Bronchial epithelial cell (primary cell): ENCODE data around the gene EMP2. TPM values are rescaled to one million over a fixed set of nuclear protein-coding genes. Genes with fewer than 3 reads are reported as not detected.

Source experiments
- DNase-seq: peaks from one replicate; pipeline ENCODE4 v3.0.0-alpha.2; 2010; ENCODE audit warnings: low read depth
- FAIRE-seq: peaks from 2 replicates; lab custom pipeline; 2011; peaks lifted over from hg19 to GRCh38; lab: Jason Lieb, UNC
- H3K27me3 ChIP-seq: 2 replicates; pipeline ENCODE4 v1.5.1; 2011; ENCODE audit warnings: low read length; ENCODE audit not compliant: control insufficient read depth, insufficient read depth
- H3K36me3 ChIP-seq: 2 replicates; pipeline ENCODE4 v1.5.1; 2011; ENCODE audit warnings: low read length; ENCODE audit not compliant: control insufficient read depth, insufficient read depth
- H3K4me3 ChIP-seq: 2 replicates; pipeline ENCODE4 v1.5.1; 2011; ENCODE audit warnings: mild to moderate bottlenecking, low read depth, low read length, control low read depth
- total RNA-seq: library from RNA; depleted of rRNA; stranded (reverse); fragments of >200 nt; gene quantifications from 2 replicates; pipeline ENCODE4 v1.2.1, GENCODE V29; 2014
- TF ChIP-seq, protein P1 (sequence below): IDR thresholded peaks from 2 replicates; pipeline ENCODE4 v1.5.1; 2011; ENCODE audit warnings: mild to moderate bottlenecking, moderate library complexity, low read length, control low read depth, inconsistent platforms; ENCODE audit not compliant: insufficient read depth, severe bottlenecking

EMP2 gene
- total RNA-seq, 1 donor from 2014 or later, result 15.5 TPM

GRCh38 chr16:10589109-10589508 is 8.7 kb upstream of the EMP2 start:
- TF ChIP-seq, protein P1, sequence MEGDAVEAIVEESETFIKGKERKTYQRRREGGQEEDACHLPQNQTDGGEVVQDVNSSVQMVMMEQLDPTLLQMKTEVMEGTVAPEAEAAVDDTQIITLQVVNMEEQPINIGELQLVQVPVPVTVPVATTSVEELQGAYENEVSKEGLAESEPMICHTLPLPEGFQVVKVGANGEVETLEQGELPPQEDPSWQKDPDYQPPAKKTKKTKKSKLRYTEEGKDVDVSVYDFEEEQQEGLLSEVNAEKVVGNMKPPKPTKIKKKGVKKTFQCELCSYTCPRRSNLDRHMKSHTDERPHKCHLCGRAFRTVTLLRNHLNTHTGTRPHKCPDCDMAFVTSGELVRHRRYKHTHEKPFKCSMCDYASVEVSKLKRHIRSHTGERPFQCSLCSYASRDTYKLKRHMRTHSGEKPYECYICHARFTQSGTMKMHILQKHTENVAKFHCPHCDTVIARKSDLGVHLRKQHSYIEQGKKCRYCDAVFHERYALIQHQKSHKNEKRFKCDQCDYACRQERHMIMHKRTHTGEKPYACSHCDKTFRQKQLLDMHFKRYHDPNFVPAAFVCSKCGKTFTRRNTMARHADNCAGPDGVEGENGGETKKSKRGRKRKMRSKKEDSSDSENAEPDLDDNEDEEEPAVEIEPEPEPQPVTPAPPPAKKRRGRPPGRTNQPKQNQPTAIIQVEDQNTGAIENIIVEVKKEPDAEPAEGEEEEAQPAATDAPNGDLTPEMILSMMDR, result no peak
- H3K36me3 ChIP-seq, result no peaks in the 10 kb centered on the region
- H3K4me3 ChIP-seq, result no peak overlapping the region
- FAIRE-seq (peak; percentile 32), DNase-seq (peak; percentile 53)
- no peaks in the 10 kb centered on the region for H3K27me3 ChIP-seq

DNA sequence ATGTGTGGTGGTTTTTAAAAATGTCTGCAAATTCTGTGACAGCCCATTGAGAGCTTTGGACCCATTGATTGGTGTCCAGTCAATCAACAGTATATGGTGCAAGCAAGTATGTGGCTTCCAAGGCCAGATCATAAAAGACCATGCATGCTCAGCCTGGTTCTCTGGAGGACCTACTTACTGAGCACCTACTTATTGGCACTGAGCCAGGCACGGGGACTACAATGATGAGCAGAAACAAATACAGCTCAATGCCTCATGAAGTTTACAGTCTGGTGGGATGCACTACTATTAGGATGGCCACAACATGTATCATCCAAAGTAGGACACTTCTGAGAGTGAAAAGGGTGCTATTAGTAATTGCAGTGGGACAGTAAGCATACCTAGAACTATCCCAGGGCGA is 7.2 kb upstream of the EMP2 start:
- Histone ChIP-seq H3K36me3 (no peaks in the 10 kb centered on the region), H3K4me3 (no peak overlapping the region), H3K27me3 (no peaks in the 10 kb centered on the region)
- TF ChIP-seq, protein P1, result no peak
- FAIRE-seq, result peak; percentile 70
- no peak for DNase-seq

- TF ChIP-seq, protein P1, result no peak
- no peak overlapping the region for H3K4me3 ChIP-seq
- DNase-seq (peak; percentile 52), FAIRE-seq (no peak)
- H3K36me3 ChIP-seq, result no peaks in the 10 kb centered on the region
- no peaks in the 10 kb centered on the region for H3K27me3 ChIP-seq
These were observed 4.6 kb upstream of the EMP2 start for GRCh38 chr16:10584981-10585438.

DNA sequence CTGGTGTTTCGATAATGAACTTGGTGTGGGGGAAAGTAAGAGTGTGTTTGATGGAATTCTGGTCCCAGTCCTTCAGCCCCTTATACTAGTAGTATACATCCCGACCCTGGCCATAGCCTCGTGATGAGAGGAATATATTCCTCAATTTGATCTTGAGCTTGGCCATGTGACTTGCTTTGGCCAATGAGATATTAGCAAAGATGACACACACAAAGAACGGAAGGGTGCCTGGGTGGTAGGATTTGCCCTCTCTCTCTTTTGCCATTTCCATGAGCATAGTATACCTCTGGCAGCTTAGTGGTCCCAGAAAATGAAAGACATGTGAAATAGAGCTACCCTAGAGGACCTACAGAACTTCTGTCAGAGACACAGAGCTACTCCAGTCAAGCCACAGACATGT is 2.9 kb upstream of the EMP2 start:
- Histone ChIP-seq H3K27me3 (no peaks in the 10 kb centered on the region), H3K36me3 (no peaks in the 10 kb centered on the region), H3K4me3 (no peak overlapping the region)
- TF ChIP-seq, protein P1, result no peak
- DNase-seq (no peak), FAIRE-seq (no peak)

GRCh38 chr16:10581507-10581906 is 1.1 kb upstream of the EMP2 start:
- TF ChIP-seq, protein P1, result no peak
- Histone ChIP-seq H3K27me3 (no peaks in the 10 kb centered on the region), H3K4me3 (no peak overlapping the region), H3K36me3 (no peaks in the 10 kb centered on the region)
- FAIRE-seq, result no peak
- no peak for DNase-seq

GRCh38 chr16:10580883-10581247 is 467 bp upstream of the EMP2 start:
- Histone ChIP-seq H3K36me3 (no peaks in the 10 kb centered on the region), H3K4me3 (peak overlapping the region; percentile 87), H3K27me3 (no peaks in the 10 kb centered on the region)
- FAIRE-seq, result no peak
- TF ChIP-seq, protein P1, result no peak
- DNase-seq, result no peak
